Measurements from ENCODE around the gene OPA3. TPM values are rescaled to one million over a fixed set of nuclear protein-coding genes. Genes with fewer than 3 reads are reported as not detected.

Gene OPA3
- total RNA-seq, 4 donors from 2014 or later = 5.0 to 26.6 (median 13.6) TPM

GRCh38 chr19:45553464-45553863 lies 31.1 kb downstream of the OPA3 start:
- Histone ChIP-seq H3K36me3 (peaks cover 0 to 11% (median 0%) of the 10 kb centered on the region in 3 donors), H3K4me1 (peaks cover 0 to under 1% (median 0%) of the 10 kb centered on the region in 4 donors), H3K4me3 (no peak overlapping the region), H3K27ac (no peak overlapping the region), H3K27me3 (no peaks in the 10 kb centered on the region), H3K9me3 (no peaks in the 10 kb centered on the region)
- DNase-seq = peak in 2 of 3 donors; percentile 52 to 76
- TF ChIP-seq POLR2A (IDR thresholded peaks at IDR 0.05) (no peak), CTCF (IDR thresholded peaks at IDR 0.05) (peak in 3 of 6 experiments; percentile 59 to 72 (median 64))

- TF ChIP-seq POLR2A (IDR thresholded peaks at IDR 0.05) = no peak
- no peaks in the 10 kb centered on the region for H3K4me1 ChIP-seq
- H3K36me3 ChIP-seq = peaks cover 0 to 7% (median 0%) of the 10 kb centered on the region in 3 donors
- H3K27ac ChIP-seq = peak overlapping the region in 1 of 4 donors; percentile 7
- DNase-seq = peak in 2 of 3 donors; percentile 63 to 67
- no peak overlapping the region for H3K4me3 ChIP-seq
- H3K9me3 ChIP-seq = no peaks in the 10 kb centered on the region
- H3K27me3 ChIP-seq = no peaks in the 10 kb centered on the region
These were observed 36.5 kb downstream of the OPA3 start for GRCh38 chr19:45547965-45548609.

DNA sequence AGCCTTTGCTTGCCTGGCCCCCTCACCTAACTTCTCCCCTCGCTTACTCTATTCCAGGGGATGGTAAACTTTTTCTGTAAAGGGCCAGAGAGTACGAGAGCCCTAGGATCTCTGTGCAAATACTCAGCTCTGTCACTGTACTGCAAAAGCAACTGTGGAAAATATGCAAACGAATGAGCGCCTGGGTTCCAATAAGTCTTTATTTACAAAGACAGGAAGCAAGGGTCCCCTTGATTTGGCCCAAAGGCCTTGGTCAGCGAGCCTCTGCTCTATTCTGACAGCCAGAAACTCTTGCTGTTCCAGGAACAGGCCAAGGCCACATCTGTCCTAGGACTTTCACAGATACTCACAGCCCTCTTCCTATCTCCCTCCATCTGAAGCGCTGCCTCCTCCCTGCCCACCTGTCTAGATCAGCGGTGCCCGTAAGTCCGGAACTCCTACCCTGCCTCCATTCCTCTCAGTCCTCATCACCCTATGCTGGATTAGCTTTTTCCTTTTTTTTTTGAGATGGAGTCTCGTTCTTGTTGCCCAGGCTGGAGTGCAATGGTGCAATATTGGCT lies 37.3 kb downstream of the OPA3 start:
- no peak for DNase-seq
- peak overlapping the region in 1 of 4 donors; percentile 52 for H3K27ac ChIP-seq
- no peak overlapping the region for H3K4me3 ChIP-seq
- no peaks in the 10 kb centered on the region for H3K9me3 ChIP-seq
- H3K27me3 ChIP-seq = no peaks in the 10 kb centered on the region
- no peak for TF ChIP-seq CTCF (IDR thresholded peaks at IDR 0.05)
- TF ChIP-seq POLR2A (IDR thresholded peaks at IDR 0.05) = no peak
- H3K36me3 ChIP-seq = no peaks in the 10 kb centered on the region
- no peaks in the 10 kb centered on the region for H3K4me1 ChIP-seq

DNA sequence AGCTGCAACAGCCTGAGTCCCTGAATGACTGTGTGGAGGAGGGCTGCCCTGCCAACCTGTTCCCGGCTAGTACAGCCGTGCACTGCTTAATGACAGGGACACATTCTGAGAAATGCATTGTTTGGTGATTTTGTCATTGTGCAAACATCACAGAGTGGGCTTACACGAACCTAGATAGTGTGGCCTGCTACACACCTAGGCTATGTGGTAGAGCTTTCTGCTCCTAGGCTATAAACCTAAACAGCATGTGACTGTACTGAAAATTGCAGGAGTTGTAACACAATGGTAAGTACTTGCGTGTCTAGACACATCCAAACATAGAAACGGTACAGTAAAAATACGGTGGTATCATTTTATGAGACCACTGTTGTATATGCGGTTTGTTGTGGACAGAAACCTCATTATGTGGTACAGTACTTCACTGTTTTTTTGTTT lies 42.4 kb downstream of the OPA3 start:
- no peak for TF ChIP-seq POLR2A (IDR thresholded peaks at IDR 0.05)
- TF ChIP-seq CTCF (IDR thresholded peaks at IDR 0.05) = no peak
- H3K27ac ChIP-seq = no peak overlapping the region
- no peak overlapping the region for H3K4me3 ChIP-seq
- no peaks in the 10 kb centered on the region for H3K36me3 ChIP-seq
- no peaks in the 10 kb centered on the region for H3K4me1 ChIP-seq
- DNase-seq = no peak
- H3K9me3 ChIP-seq = no peaks in the 10 kb centered on the region
- H3K27me3 ChIP-seq = no peaks in the 10 kb centered on the region

DNA sequence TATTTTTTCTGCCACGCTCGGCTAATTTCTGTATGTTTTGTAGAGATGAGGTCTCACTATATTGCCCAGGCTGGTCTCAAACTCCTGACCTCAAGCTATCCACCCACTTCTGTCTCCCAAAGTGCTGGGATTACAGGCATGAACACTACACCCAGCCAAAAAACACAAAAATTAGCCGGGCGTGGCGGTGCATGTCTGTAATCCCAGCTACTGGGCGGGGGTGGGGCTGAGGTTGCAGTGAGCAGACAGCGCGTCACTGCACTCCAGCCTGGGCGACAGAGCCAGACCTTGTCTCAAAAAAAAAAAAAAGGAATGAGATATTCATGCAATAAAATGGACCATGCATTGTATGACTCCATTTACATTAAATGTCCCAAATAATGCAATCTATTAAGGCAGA lies 45.1 kb downstream of the OPA3 start:
- no peaks in the 10 kb centered on the region for H3K9me3 ChIP-seq

More for the DNA sequence above, 45.1 kb downstream of the OPA3 start:
- no peak for TF ChIP-seq CTCF (IDR thresholded peaks at IDR 0.05)
- no peak for TF ChIP-seq POLR2A (IDR thresholded peaks at IDR 0.05)
- Histone ChIP-seq H3K4me3 (no peak overlapping the region), H3K4me1 (no peaks in the 10 kb centered on the region), H3K27me3 (no peaks in the 10 kb centered on the region), H3K27ac (no peak overlapping the region), H3K36me3 (no peaks in the 10 kb centered on the region)
- no peak for DNase-seq
